ENCODE results near the gene ETV6. TPM values are rescaled to one million over a fixed set of nuclear protein-coding genes. Genes with fewer than 3 reads are reported as not detected.

ETV6 gene
- total and polyA plus RNA-seq, 9 of the 15 experiments (the other 6 are each of a cell fraction or from before 2014, with no cell fraction given), result 0.81 to 12.7 (median 4.1) TPM

GRCh38 chr12:11839091-11839641, 189.7 kb downstream of the ETV6 start (continued):
- TF ChIP-seq SMARCE1 (IDR thresholded peaks at IDR 0.05) (peak; percentile 31; the same call in 1 of the 2 replicates), PKNOX1 (IDR thresholded peaks at IDR 0.05) (no peak), ZNF124 (CRISPR knock-in tag; IDR thresholded peaks at IDR 0.05) (no peak), TCF3 (CRISPR knock-in tag; IDR thresholded peaks at IDR 0.05) (no peak), ZBTB11 (CRISPR knock-in tag; IDR thresholded peaks at IDR 0.05) (0 out of 6 replicates have a peak, but pooled peaks of 1 of the 3 experiments have one; percentile 23), LCOR (CRISPR knock-in tag; IDR thresholded peaks at IDR 0.05) (no peak), MLLT1 (IDR thresholded peaks at IDR 0.05) (no peak), ETV5 (CRISPR knock-in tag; IDR thresholded peaks at IDR 0.05; ENCODE audit: low read depth) (no peak), RBM15 (IDR thresholded peaks at IDR 0.05; ENCODE audit: insufficient read depth, low read length) (no peak), ZNF586 (CRISPR knock-in tag; conservative IDR thresholded peaks at IDR 0.05) (no peak), GATAD2A (IDR thresholded peaks at IDR 0.05) (no peak), ETS1 (conservative IDR thresholded peaks at IDR 0.05; ENCODE audit: control insufficient read depth, low read depth, low read length) (no peak), MYC (IDR thresholded peaks at IDR 0.05; ENCODE audit: low read depth, low read length) (no peak), MYC (CRISPR knock-in tag; IDR thresholded peaks at IDR 0.05; ENCODE audit: borderline replicate concordance, low read depth) (no peak)
